Gastrocnemius medialis (tissue), 4 donors: ENCODE results near the gene RNF4. TPM values are rescaled to one million over a fixed set of nuclear protein-coding genes. Genes with fewer than 3 reads are reported as not detected.
A peak's percentile ranks its signal among the peaks of the same experiment; 100 is the strongest.

ENCODE experiments used
- ATAC-seq, 2 donors: fragments of 150-250 bp; one replicate each; pipeline ENCODE4 v1.9.1; 2016
- DNase-seq, 2 donors: peaks; one replicate each; pipeline ENCODE4 v3.0.0-alpha.2; 2019
- H3K27ac ChIP-seq, 4 donors: fragments of 200-600 bp; sonication (generic); 1 replicate in 1 of 4; 2 replicates in 3 of 4; pipeline ENCODE4 v1.5.1; 2016 to 2018; ENCODE audit warnings: mild to moderate bottlenecking in 2 of 4, moderate library complexity in 1 of 4
- H3K27me3 ChIP-seq, 3 donors: fragments of 200-600 bp; sonication (generic) in 2 of 3; 1 replicate in 1 of 3; 2 replicates in 2 of 3; pipeline versions ENCODE4 v1.5.1 to v1.6.0; 2016 to 2019; ENCODE audit warnings: mild to moderate bottlenecking in 1 of 3, moderate library complexity in 1 of 3
- H3K36me3 ChIP-seq, 2 donors: fragments of 200-600 bp; sonication (generic) in 1 of 2; one replicate each; pipeline ENCODE4 v1.5.1; 2017 to 2018
- H3K4me1 ChIP-seq, 2 donors: fragments of 200-600 bp; sonication (generic) in 1 of 2; one replicate each; pipeline ENCODE4 v1.5.1; 2016 to 2017; ENCODE audit warnings: mild to moderate bottlenecking in 2 of 2
- H3K4me3 ChIP-seq, 4 donors: fragments of 200-600 bp; sonication (generic) in 3 of 4; 1 replicate in 1 of 4; 2 replicates in 3 of 4; pipeline ENCODE4 v1.5.1; 2016 to 2019; ENCODE audit warnings: mild to moderate bottlenecking in 2 of 4
- H3K9me3 ChIP-seq, 3 donors: fragments of 200-600 bp; sonication (generic) in 2 of 3; 1 replicate in 1 of 3; 2 replicates in 2 of 3; pipeline ENCODE4 v1.5.1; 2016 to 2019
- POLR2A ChIP-seq, 2 donors: fragments of 450-650 bp; IDR thresholded peaks; one replicate each; pipeline ENCODE4 v1.6.1; 2017; ENCODE audit warnings: antibody characterized with exemption in 2 of 2, mild to moderate bottlenecking in 2 of 2, moderate library complexity in 2 of 2
- in situ Hi-C, 4 donors: fragments of 200-750 bp; cut with MboI; loops; one replicate each; pipeline versions ENCODE4 v1.15.0 to v1.8.0; 2017; ENCODE audit warnings: low sequenced_read_pairs in 4 of 4
- intact Hi-C: fragments of 100-400 bp; cut with DNase I; formaldehyde crosslinking; loops from one replicate; pipeline ENCODE4 v1.15.1; 2023; ENCODE audit warnings: low total_unique reads
- total RNA-seq, 4 donors: library from RNA; depleted of rRNA; stranded (reverse); fragments of >200 nt; gene quantifications; one replicate each; pipeline versions ENCODE4 v1.1.0 to v1.2.3, GENCODE V29; 2016
- TF ChIP-seq, protein P1 (sequence below), 5 experiments: fragments of 450-650 bp in 3 of 5; fragments of 200-600 bp in 2 of 5; sonication (generic) in 2 of 5; IDR thresholded peaks in 4 of 5; conservative IDR thresholded peaks in 1 of 5; 1 replicate in 4 of 5; 2 replicates in 1 of 5; pipeline ENCODE4 v1.5.1; 2016 to 2019; ENCODE audit warnings: antibody characterized with exemption in 5 of 5, mild to moderate bottlenecking in 3 of 5, moderate library complexity in 3 of 5

Gene RNF4
- total RNA-seq, 4 donors from 2014 or later, result 21.7 to 48.7 (median 34.7) TPM

DNA sequence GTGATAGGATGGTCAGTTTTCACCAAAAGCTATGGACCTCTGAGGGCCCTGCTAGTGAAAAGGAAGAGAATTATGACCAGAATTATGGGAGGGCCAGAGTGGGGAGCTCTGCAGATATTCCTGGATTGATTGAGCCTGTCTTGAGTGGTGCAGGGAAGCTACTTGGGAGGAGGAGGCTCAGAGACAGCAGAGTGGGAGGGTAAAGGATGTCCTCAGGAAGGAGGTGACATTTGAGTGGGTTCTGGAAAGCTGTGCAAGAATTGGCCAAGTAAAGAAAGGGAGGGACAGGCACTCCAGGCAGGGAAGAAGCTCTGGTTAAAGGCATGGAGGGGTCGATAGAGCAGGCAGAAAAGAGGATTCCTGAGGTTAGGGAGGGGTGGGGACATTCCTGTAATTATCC lies 24.1 kb downstream of the RNF4 start:
- Histone ChIP-seq H3K4me3 (no peak overlapping the region), H3K27ac (no peak overlapping the region), H3K36me3 (peaks cover 0 to 33% of the 10 kb centered on the region in 2 donors), H3K4me1 (peaks cover 6 to 15% of the 10 kb centered on the region in 2 donors), H3K27me3 (no peaks in the 10 kb centered on the region), H3K9me3 (no peaks in the 10 kb centered on the region)
- intact Hi-C loops (no loop called here), in situ Hi-C loops (no loop called here)
- TF ChIP-seq, protein P1, sequence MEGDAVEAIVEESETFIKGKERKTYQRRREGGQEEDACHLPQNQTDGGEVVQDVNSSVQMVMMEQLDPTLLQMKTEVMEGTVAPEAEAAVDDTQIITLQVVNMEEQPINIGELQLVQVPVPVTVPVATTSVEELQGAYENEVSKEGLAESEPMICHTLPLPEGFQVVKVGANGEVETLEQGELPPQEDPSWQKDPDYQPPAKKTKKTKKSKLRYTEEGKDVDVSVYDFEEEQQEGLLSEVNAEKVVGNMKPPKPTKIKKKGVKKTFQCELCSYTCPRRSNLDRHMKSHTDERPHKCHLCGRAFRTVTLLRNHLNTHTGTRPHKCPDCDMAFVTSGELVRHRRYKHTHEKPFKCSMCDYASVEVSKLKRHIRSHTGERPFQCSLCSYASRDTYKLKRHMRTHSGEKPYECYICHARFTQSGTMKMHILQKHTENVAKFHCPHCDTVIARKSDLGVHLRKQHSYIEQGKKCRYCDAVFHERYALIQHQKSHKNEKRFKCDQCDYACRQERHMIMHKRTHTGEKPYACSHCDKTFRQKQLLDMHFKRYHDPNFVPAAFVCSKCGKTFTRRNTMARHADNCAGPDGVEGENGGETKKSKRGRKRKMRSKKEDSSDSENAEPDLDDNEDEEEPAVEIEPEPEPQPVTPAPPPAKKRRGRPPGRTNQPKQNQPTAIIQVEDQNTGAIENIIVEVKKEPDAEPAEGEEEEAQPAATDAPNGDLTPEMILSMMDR (IDR thresholded peaks at IDR 0.05 in 4 of 5, conservative IDR thresholded peaks at IDR 0.05 in 1 of 5), result no peak
- TF ChIP-seq POLR2A (IDR thresholded peaks at IDR 0.05), result no peak
- no peak for ATAC-seq
- no peak for DNase-seq

DNA sequence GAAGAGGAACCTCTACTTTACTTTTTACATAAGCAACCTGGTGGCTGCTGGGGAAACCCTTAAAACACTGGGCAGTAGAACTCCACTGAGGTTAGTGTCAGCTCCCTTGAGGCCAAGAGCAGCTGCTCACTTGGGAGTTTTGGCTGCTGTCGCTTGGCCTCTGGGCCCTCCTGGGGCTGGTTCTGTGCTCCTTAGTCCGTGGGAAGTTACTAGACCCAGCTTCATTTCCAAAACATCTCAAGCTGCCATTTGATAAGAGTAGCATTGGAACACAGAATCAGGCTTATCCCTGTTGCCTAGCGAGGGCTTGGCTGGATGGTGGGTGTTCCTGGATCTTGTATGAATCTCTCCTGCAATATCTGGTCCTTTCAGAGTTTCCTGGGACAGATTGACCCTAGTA lies 26.1 kb downstream of the RNF4 start:
- H3K4me1 ChIP-seq, result peaks cover 6 to 9% of the 10 kb centered on the region in 2 donors
- peak in 1 of 2 donors; percentile 31 for ATAC-seq
- in situ Hi-C loops, result no loop called here

DNA sequence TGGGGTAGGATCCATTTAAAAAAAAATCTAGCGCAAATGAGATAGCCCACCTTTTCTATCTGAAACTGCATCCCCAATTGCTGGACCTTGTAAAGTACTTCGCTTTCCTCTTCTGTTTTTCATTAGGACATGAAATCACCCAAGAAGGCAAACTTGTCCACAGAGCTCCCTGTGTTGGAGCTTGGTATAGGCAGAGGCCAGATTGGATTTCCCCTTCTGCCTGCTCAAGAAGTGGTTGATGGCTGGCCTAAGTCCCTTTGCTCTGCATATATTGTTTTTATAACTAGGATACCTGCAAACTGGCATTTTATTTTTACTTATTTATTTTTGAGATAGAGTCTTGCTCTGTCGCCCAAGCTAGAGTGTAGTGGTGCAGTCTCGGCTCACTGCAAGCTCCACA lies 28.4 kb downstream of the RNF4 start:
- no peak for ATAC-seq
- intact Hi-C loops (no loop called here), in situ Hi-C loops (no loop called here)
- Histone ChIP-seq H3K36me3 (peaks cover 0 to 59% of the 10 kb centered on the region in 2 donors), H3K27me3 (no peaks in the 10 kb centered on the region), H3K9me3 (no peaks in the 10 kb centered on the region), H3K4me1 (peaks cover 12 to 13% of the 10 kb centered on the region in 2 donors), H3K4me3 (no peak overlapping the region), H3K27ac (no peak overlapping the region)
- no peak for TF ChIP-seq POLR2A (IDR thresholded peaks at IDR 0.05)
- TF ChIP-seq, protein P1 (IDR thresholded peaks at IDR 0.05 in 4 of 5, conservative IDR thresholded peaks at IDR 0.05 in 1 of 5), result no peak
- DNase-seq, result no peak

More for the DNA sequence above, 26.1 kb downstream of the RNF4 start:
- H3K9me3 ChIP-seq, result no peaks in the 10 kb centered on the region
- peaks cover 0 to 53% of the 10 kb centered on the region in 2 donors for H3K36me3 ChIP-seq
- no peak for TF ChIP-seq POLR2A (IDR thresholded peaks at IDR 0.05)
- TF ChIP-seq, protein P1 (IDR thresholded peaks at IDR 0.05 in 4 of 5, conservative IDR thresholded peaks at IDR 0.05 in 1 of 5), result no peak
- peak overlapping the region in 2 of 4 donors; percentile 15 to 49 for H3K27ac ChIP-seq
- H3K27me3 ChIP-seq, result no peaks in the 10 kb centered on the region
- intact Hi-C loops, result no loop called here
- DNase-seq, result no peak
- H3K4me3 ChIP-seq, result no peak overlapping the region

DNA sequence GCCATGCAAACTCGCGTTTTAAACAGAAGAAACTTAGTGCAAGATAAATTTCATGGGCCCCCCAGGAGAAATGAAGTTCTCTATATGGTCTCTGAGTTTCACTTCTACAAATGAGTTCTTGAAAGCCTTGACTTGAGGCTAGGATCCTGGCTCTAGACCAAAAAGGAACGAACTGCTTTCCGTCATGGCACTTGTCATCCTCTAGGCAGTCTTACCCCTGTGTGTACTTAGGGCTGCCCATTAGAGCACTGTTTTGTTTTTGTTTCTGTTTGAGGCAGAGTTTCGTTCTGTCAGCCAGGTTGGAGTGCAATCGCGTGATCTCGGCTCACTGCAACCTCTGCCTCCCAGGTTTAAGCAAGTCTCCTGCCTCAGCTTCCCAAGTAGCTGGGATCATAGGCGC lies 29.0 kb downstream of the RNF4 start:
- Histone ChIP-seq H3K27me3 (no peaks in the 10 kb centered on the region), H3K36me3 (peaks cover 0 to 55% of the 10 kb centered on the region in 2 donors), H3K4me3 (no peak overlapping the region), H3K9me3 (no peaks in the 10 kb centered on the region), H3K4me1 (peaks cover 10 to 13% of the 10 kb centered on the region in 2 donors), H3K27ac (no peak overlapping the region)
- no peak for TF ChIP-seq POLR2A (IDR thresholded peaks at IDR 0.05)
- TF ChIP-seq, protein P1 (IDR thresholded peaks at IDR 0.05 in 4 of 5, conservative IDR thresholded peaks at IDR 0.05 in 1 of 5), result no peak
- in situ Hi-C loops (no loop called here), intact Hi-C loops (no loop called here)
- no peak for DNase-seq
- ATAC-seq, result no peak

DNA sequence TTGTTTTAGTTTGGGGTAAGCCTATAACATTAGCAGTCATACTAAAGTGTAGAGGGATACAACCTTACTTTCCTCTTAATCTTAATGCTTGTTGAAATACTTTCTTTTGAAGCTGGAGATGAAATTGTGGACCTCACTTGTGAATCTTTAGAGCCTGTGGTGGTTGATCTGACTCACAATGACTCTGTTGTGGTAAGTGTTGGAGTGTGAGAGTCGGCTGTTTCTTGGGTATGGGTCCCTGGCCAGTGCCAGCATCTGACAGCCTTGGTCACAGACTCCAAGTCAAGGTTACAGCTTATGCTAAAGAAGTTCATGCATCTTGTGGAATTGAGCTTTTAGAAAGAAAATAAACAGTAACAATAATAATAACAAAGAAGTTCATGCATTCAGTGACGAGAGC lies 31.6 kb downstream of the RNF4 start:
- Histone ChIP-seq H3K27ac (peak overlapping the region in 3 of 4 donors; percentile 22 to 69 (median 40)), H3K4me3 (no peak overlapping the region), H3K36me3 (peaks cover 0 to 55% of the 10 kb centered on the region in 2 donors), H3K27me3 (no peaks in the 10 kb centered on the region), H3K9me3 (no peaks in the 10 kb centered on the region), H3K4me1 (peaks cover 6 to 7% of the 10 kb centered on the region in 2 donors)
- TF ChIP-seq POLR2A (IDR thresholded peaks at IDR 0.05), result no peak
- TF ChIP-seq, protein P1 (IDR thresholded peaks at IDR 0.05 in 4 of 5, conservative IDR thresholded peaks at IDR 0.05 in 1 of 5), result no peak
- intact Hi-C loops, result no loop called here
- in situ Hi-C loops, result no loop called here
- no peak for ATAC-seq
- DNase-seq, result no peak
